ENCODE data around the gene JCAD.
A peak's percentile ranks its signal among the peaks of the same experiment; 100 is the strongest.
"Not testable (repeated sequence)": the region's sequence is repeated elsewhere in the genome, so short reads cannot be mapped to it uniquely, and the experiment has no call there.

The JCAD gene

GRCh38 chr10:30028006-30028737, 31.2 kb downstream of the JCAD start:
- DNase-seq (ENCODE audit: extremely low read depth in 1 of 2, low read depth in 1 of 2): no peak

DNA sequence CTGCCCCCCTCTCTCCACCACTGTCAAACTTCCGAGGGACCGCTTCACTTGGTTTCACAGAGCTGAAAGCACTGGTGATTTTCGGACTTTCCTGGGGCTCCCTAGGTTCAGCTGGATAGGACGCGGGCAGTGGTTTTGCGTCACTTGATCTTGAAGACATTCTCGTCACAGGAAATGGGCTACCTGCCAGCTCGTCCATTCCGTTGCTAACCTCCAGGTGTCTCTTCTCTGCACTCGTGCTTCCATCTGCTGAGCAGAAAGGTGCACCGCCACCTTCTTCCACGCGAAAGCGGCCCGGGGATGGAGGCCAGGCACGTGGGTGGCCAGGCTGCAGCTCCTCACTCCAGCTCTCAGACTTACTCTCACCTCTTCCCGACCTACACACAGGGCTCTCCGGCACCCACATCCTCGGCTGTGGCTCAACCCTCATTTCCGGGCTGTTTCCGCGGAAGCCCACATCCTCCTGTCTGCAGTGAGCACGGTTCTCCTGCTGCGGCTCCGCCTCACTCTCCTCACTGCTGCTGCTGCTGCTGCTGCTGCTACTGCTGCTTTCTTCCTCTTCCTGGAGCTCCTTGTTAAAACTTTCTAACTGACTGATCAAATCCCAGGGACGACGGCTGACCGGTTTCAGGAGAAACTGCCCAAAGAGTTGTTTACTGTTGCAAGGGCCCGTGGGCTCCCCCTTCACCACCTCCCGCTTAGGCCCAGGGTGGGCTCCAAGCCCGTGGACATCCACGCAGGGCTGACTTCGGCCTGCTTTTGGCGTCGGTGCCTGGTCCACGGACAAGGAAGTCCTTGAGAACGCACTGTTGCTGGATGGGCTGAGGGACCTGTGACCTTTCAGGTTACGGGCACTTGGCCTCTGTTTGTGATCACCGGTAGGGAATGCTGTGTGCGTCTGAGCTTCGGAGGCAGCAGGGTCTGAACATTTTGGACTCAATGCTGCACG, 32.1 kb downstream of the JCAD start:
- peak; percentile 72 to 81 for DNase-seq (ENCODE audit: extremely low read depth in 1 of 2, low read depth in 1 of 2)

DNA sequence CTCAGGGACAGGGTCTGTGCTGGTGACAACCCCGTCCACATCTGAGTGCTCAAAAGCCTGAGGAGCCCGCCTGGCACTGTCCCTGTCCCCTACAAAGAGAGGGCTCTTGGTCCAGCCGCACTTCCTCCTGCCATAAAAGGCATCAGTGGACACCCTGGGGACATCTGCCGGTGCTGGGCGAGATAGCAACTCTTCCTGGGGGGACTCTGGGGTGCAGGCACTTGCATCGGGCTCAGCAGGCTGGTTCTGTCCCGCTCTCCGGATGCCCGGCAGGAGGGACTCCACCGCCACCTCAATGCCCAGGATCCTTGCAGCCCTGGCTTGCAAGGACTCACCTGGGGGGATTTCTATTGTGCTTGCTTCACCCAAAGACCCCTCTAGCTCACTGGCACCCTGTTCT, 32.8 kb downstream of the JCAD start:
- no peak for DNase-seq (ENCODE audit: extremely low read depth in 1 of 2, low read depth in 1 of 2)

DNA sequence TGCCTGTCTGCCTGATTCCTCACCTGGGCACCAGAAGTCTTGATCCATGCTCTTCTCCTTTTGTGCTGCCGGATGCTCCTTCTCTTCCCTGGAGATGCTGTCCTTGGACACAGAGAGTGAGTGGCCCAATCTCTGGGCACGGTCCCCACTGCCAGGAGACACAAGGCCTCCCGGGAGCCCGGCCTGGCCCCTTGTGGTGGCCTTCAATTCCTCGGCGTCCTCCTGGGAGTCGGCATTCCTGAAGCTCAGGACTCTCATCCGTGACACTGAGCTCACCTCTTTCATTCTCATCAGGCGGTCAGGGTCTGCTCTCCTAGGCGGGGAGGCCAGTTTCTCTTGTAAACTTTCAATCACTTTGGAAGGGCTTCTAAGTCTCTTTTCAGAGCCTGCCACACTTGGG, 33.3 kb downstream of the JCAD start:
- no peak for DNase-seq (ENCODE audit: extremely low read depth in 1 of 2, low read depth in 1 of 2)

DNA sequence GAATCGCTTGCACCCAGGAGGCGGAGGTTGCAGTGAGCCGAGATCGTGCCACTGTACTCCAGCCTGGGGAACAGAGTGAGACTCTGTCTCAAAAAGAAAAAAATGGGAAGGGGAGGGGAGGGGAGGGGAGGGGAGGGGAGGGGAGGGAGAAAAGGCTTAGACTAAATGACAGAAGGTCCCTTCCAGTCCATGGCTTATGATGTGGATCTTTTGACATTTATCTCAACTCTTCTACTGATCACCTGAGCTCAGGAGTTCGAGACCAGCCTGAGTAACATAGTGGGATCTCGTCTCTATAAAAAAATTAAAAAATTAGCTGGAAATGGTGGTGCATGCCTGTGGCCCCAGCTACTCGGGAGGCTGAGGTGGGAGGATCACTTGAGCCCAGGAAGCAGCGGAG, 34.0 kb downstream of the JCAD start:
- DNase-seq (ENCODE audit: extremely low read depth in 1 of 2, low read depth in 1 of 2): not testable (repeated sequence)

DNA sequence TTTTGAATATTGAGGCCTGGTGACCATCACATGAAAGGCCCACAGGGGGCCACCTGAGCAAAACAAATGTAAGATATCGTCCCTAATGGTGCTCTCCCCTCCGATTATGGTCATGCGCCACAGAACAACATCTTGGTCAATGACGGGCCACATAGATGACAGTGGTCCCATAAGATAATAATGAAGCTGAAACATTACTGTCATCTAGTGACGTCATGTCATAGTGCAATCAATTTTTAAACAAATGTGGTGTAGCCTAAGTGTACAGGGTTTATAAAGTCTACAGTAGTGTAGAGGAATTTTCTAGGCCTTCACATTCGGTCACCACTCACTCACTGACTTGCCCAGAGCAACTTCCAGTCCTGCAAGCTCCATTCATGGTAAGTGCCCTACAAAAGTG, 36.8 kb downstream of the JCAD start:
- no peak for DNase-seq (ENCODE audit: extremely low read depth in 1 of 2, low read depth in 1 of 2)

GRCh38 chr10:30019468-30019867, 39.9 kb downstream of the JCAD start:
- no peak for DNase-seq (ENCODE audit: extremely low read depth in 1 of 2, low read depth in 1 of 2)

- DNase-seq (ENCODE audit: extremely low read depth in 1 of 2, low read depth in 1 of 2): no peak
These were observed 40.9 kb downstream of the JCAD start for GRCh38 chr10:30018496-30018895.

- no peak for DNase-seq (ENCODE audit: extremely low read depth in 1 of 2, low read depth in 1 of 2)
These were observed 41.4 kb downstream of the JCAD start for GRCh38 chr10:30017966-30018365.

DNA sequence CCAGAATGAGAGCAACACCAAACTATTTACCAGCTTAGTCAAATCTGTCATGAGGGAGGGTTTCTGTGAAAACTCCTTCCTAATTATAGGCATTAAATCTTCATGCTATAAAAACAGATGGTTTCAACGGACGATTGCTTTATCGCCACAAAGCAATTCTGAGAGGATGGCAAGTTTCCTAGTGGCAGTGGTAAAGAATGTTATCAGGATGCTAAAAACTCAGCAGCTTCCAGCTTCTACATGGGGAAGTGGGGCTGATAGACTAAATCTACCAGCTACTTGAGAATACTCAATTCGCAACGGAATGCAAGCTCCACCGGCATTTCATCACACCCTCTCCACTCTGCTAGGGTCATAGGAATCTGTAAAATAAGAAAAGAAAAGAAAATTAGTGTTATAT, 41.8 kb downstream of the JCAD start:
- no peak for DNase-seq (ENCODE audit: extremely low read depth in 1 of 2, low read depth in 1 of 2)

- DNase-seq (ENCODE audit: extremely low read depth in 1 of 2, low read depth in 1 of 2): no peak
These were observed 44.9 kb downstream of the JCAD start for GRCh38 chr10:30014511-30014910.

DNA sequence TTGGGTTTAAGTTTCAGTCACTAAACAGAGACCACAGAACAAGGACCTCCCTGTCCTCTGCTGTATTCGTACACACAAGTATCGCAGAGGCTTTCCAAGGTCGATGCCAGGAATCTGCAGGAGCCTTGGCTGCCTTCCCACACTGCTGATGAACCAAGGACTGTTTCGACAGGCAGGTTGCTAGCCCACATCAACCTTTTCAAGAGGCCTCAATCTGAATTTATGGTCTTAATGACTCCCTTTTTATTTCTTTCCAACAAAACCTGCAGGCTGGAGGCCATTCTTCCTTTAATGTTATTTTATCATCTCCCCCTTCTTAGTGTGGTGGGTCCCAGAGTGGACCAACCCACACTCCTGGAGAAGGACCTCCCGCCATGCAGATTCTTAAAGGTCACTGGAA, 45.6 kb downstream of the JCAD start:
- no peak for DNase-seq (ENCODE audit: extremely low read depth in 1 of 2, low read depth in 1 of 2)

DNA sequence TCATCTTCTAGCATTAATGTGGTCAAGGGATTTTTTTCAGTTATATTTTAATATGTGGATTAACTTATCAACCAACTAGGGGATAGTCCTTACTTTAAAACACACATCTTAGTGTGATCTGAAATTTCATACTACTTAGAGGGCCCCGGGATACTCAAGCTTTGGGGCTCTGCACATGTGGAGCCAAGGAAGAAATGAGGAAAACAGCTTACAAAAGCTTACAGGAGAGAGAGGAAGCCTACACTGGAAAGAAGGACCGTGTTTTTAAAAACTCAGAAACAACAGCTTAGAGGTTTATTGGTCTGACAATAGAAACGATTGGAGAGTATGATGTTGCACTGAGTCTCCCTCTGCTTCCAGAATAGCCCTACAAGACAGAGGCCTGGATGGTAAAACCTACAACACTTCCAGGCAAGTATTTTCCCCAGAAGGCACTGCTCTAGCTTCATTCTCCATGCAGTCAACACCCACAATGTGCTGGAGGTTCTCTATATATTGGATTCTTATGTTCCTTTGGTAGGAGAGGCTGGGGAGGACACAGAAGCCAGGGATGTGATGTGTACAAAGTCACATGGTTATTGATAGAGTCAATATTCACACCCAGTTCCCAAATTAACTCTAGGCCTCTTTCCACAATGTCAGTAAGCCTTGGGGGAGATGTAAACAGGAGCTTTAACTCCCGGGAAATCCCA, 47.3 kb downstream of the JCAD start:
- DNase-seq (ENCODE audit: extremely low read depth in 1 of 2, low read depth in 1 of 2): no peak

GRCh38 chr10:30011396-30011795, 48.0 kb downstream of the JCAD start:
- no peak for DNase-seq (ENCODE audit: extremely low read depth in 1 of 2, low read depth in 1 of 2)

GRCh38 chr10:30007406-30007805, 52.0 kb downstream of the JCAD start:
- no peak for DNase-seq (ENCODE audit: extremely low read depth in 1 of 2, low read depth in 1 of 2)

DNA sequence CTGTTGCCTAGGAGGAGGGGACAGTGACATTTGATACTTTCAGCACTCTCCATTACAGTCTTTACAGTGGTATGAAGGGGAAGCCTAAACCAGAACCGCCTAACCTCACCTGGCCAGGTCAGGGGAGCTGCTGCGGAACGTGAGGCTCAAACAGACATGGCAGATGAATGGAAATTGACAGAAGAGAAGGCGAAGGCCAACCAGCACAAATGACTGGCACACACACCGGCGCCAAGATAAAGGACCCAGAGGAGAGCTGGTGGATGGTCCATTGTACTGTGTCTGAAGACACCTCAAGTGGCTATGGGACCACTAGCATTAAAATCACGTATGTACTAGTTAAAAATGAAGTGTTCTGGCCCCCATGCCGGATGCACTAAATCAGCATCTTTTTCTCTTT, 53.0 kb downstream of the JCAD start:
- no peak for DNase-seq (ENCODE audit: extremely low read depth in 1 of 2, low read depth in 1 of 2)

DNA sequence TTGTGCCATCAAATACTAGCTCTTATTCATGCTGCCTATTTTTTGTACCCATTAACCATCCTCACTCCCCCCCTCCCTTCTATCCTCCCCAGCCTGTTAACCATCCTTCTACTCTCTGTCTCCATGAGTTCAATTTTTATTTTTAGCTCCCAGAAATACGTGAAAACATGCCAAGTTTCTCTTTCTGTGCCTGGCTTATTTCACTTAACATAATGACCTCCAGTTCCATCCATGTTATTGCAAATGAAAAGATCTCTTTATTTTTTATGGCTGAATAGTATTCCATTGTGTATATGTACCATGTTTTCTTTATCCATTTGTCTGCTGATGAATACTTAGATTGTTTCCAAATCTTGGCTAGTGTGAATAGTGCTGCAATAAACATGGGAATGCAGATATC, 54.3 kb downstream of the JCAD start:
- not testable (repeated sequence) for DNase-seq (ENCODE audit: extremely low read depth in 1 of 2, low read depth in 1 of 2)

DNA sequence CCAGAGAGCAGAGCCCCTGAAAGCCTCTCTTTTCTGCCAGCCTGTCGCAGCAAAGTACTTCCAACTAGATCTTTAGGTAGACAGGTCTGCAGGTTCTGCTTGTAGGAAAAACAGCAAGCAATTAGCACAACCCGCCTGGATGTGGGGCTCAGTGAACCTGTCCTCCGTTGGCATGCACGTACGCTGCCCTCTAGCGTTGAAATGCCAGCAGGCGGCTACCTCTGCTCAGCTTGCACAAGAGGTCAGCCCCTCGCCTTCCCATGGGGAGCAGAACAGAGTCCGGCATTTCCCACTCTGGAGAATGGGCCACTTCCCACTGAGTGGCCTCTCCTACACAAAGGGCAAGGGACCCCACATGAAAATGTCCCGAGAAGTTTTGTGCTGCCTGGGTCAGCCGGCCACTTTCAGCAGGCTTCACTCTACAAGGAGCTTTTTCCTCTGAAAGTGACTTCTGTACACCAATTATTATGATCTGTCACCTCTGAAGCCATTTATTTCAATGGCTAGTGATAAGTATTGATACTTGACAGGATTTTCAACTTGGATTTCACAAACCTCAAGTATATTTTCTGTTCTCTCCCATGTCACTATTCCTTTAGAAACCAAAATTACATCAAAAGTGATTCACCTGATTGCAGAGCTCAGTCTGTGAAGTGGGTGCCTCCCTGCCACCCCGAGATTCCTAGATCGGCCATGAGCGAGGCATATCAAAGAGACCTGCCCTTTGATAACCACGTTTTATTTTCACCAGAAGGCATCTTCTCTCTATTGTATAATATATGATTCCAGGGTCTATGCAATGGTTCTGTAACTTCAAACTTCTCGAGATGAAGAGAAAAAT, 56.7 kb downstream of the JCAD start:
- DNase-seq (ENCODE audit: extremely low read depth in 1 of 2, low read depth in 1 of 2): peak; percentile 15 to 46

DNA sequence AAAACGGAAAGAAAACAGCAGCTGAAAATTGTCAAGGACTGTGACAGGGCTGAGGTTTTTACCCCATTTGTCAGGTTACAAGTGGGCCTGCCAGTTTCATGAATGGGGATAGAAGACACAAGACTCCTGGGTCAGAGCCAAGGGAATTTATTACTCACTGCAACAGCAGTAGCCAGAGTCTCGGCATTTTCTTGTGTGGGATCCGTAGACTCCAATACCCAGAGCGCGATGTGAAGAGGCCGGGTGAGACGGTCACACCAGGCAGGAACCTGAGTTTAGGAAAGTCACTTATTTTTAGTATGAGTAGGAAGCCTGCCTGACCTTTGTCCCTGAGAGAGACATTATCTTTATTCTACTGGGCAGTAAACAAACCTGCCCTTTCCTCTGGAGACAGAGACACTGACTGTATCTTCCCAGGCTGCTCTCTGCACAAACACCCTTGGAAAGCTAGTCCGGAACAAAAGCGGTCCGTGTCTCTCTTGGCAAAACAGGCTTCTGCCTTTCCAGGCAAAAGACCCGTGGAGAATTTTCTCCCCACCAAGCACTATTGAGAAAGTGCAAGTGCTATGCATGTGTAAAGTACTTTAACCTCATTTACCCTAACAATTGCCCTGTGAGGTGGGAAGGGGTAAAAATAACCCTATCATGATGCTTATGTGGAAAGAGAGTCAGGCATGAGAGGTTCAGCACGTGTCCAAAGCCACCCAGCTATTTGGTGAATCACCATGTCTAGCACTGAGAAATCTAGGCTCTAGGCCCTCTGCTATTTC, 58.4 kb downstream of the JCAD start:
- no peak for DNase-seq (ENCODE audit: extremely low read depth in 1 of 2, low read depth in 1 of 2)

Data from stimulated activated CD8-positive, alpha-beta memory T cell treated with anti-CD3 and anti-CD28 coated beads, Interleukin-7, amount 100 ng/mL, for 48 hours (primary cell).